ENCODE measurements around the gene SCRN3.
A peak's percentile ranks its signal among the peaks of the same experiment; 100 is the strongest.
"Not testable (repeated sequence)": the region's sequence is repeated elsewhere in the genome, so short reads cannot be mapped to it uniquely, and the experiment has no call there.

SCRN3 gene, protein sequence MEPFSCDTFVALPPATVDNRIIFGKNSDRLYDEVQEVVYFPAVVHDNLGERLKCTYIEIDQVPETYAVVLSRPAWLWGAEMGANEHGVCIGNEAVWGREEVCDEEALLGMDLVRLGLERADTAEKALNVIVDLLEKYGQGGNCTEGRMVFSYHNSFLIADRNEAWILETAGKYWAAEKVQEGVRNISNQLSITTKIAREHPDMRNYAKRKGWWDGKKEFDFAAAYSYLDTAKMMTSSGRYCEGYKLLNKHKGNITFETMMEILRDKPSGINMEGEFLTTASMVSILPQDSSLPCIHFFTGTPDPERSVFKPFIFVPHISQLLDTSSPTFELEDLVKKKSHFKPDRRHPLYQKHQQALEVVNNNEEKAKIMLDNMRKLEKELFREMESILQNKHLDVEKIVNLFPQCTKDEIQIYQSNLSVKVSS
- 7.9 to 18.5 (median 12.3) reads per million in 4 experiments for total RNA-seq

DNA sequence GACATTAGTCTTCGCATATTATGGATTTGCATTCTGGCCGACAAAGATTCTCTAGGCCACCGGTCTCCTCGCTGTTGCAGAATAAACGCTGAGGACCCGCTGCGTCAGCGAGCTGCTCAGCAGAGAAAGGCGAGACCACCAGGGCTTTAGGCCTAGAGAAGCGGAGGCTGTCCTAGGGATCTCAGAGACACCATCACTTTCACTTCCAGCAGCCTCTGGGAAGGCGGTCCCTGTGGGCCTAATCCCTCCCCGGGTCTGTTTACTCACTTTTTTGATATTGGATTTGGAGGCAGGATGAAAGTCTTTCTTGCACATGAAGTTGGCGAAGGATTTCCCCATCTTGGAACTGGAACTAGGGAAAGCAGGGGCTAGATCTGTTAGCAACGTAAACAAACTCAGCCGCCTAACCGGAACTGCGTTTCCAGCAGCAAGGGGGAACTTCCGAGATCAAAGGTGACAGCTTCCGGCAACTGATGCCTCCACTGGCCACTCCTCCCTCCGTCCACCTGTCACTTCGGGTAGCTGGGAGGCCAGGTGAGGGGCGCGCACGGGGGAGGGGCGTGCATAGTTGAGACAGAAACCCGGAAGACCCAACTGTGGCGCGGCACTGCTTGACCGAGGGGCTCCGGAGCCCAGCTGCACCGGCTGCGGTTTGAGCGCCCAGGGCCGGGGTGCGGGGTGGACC is at the start of gene SCRN3:
Gene SCRN3, plus strand, starts transcription at position 447 of the 685 bp plus-strand sequence. CDS start 2,554 bp downstream, outside the sequence.
- DNase-seq = peak; percentile 71

DNA sequence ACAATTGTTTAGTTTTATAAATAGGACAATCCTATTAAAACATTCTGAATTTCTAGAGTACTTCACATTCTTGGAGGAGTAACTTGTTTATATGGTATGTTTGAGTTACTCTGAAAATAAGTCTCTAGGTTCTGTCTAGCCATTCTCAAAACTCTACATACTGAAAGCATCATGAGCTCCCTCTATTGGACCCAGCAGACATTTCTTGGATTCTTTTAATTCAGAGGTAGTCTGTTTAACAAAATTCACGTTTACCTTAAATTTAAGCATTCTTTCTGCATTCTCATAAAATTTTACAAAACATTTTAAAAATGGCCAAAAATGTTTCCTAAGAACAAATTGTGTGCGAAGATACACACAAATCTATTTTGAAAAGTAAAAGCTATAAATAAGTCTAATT is 45.5 kb upstream of the SCRN3 start:
- no peak for DNase-seq

DNA sequence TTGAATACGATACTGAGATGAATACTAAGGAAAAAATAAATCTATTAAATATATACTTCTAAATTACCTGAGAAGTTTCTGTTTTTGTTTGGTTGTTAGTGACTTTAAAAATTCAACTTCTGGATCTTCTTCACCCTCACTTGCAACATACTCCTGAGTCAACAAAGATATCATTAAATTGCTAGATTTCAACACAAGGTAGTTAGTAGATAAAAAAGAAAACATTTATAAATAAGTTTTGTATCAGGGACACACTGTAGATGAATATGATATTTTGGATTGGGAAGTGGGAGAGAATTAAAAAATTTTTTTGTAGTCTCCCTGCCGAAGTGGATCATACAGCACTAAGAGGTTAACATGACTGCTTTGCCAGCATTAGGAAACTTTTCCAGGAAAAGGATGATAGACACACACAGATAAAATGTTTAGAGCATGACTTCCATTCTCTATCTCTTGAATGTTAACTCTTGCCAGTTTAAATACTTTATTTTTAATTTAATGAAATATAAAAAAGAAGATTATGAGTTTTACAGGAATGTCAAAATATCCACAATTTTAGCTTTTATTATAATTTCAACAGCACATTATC is 44.8 kb upstream of the SCRN3 start:
- DNase-seq = no peak

DNA sequence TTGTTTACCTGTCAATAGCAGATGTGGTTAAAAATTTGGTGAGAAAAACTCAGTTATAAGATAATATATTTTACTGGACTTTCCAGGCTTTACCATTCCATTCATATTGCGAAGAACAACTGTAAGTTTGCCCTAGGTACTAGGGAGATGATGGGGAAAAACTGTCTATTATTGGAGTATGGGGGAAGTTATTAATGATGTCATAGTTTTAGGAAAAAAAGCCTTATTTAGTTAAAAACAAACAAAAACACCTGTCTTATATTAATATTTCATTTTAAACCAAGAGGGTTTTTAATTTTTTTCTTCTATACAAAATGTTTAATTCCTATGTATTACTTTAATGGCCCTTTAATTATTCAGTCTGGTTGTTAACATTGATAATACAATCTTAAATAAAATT is 42.5 kb upstream of the SCRN3 start:
- no peak for DNase-seq

DNA sequence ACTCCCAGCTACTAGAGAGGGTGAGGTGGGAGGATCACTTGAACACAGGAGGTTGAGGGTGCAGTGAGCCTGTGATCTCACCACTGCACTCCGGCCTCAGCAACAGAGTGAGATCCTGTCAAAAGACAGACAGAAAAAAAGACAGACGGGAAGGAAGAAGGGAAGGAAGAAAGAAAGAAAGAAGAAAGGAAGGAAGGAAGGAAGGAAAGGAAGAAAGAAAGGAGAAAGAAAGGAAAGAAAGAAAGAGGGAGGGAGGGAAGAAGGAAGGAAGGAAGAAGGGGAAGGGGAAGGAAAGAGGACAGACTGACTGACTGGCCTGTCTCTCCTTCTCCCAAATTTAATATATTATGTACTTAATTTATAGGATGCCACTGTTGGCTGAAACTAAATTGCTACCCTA is 39.2 kb upstream of the SCRN3 start:
- no peak for DNase-seq

DNA sequence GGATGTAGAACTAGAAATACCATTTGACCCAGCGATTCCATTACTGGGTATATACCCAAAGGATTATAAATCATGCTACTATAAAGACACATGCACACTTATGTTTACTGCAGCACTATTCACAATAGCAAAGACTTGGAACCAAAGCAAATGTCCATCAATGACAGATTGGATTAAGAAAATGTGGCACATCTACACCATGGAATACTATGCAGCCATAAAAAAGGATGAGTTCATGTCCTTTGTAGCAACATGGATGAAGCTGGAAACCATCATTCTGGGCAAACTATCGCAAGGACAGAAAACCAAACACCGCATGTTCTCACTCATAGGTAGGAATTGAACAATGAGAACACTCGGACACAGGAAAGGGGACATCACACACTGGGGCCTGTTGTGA is 35.9 kb upstream of the SCRN3 start:
- DNase-seq = not testable (repeated sequence)

DNA sequence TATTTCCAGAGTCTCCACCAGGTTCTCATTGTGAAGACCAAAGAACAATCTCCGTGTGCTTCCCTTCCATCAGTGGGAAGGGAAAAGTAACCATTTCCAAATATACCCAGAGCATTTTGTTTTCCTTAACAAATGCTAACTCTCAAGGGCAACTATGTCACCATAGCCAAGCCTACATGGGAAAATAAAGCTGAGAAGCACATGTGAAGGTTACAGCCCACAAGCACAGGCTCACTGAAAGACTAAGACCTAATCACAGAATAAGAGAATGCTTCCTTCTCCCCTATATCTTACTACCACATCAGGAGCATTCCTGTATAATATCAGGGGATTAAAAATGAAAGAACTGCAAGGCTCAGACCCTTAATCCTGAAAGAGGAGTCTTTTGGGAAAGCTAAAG is 32.6 kb upstream of the SCRN3 start:
- no peak for DNase-seq

DNA sequence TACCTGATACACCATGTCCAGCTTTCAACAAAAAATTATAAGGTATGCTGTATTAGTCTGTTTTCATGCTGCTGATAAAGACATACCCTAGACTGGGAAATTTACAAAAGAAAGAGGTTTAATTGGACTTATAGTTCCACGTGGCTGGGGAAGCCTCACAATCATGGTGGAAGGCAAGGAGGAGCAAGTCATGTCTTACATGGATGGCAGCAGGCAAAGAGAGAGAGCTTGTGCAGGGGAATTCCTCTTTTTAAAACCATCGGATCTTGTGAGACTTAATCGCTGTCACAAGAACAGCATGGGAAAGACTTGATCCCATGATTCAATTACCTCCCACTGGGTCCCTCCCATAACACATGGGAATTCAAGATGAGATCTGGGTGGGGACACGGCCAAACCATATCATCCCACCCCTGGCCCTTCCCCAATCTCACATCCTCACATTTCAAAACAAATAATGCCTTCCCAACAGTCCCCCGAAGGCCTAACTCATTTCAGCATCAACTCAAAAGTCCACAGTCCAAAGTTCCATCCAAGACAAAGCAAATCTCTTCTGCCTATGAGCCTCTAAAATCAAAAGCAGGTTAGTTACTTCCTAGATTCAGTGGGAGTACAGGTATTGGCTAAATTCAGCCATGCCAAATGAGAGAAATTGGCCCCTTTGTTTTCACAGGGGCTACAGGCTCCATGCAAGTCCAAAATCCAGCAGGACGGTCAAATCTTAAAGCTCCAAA is 31.9 kb upstream of the SCRN3 start:
- DNase-seq = not testable (repeated sequence)

DNA sequence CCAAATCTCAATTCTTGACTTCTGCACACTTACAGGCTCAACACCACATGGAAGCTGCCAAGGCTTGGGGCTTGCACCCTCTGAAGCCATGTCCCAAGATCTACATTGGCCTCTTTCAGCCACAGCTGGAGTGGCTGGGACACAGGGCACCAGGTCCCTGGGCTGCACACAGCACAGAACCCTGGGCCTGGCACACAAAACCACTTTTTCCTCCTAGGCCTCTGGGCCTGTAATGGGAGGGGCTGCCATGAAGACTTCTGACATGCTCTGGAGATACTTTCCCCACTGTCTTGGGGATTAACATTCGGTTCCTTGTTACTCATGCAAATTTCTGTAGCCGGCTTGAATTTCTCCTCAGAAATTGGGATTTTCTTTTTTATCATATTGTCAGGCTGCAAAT is 30.9 kb upstream of the SCRN3 start:
- no peak for DNase-seq

DNA sequence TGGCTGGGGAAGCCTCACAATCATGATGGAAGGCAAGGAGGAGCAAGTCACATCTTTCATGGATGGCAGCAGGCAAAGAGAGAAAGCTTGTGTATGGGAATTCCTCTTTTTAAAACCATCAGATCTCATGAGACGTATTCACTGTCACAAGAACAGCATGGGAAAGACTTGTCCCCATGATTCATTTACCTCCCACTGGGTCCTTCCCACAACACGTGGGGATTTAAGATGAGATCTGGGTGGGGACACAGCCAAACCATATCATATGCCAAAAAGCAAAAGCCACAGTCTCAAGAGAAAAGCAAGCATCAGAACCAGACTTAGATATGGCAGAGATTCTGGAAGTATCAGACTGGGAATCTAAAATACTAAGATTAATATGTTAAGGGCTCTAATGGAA is 30.0 kb upstream of the SCRN3 start:
- no peak for DNase-seq

DNA sequence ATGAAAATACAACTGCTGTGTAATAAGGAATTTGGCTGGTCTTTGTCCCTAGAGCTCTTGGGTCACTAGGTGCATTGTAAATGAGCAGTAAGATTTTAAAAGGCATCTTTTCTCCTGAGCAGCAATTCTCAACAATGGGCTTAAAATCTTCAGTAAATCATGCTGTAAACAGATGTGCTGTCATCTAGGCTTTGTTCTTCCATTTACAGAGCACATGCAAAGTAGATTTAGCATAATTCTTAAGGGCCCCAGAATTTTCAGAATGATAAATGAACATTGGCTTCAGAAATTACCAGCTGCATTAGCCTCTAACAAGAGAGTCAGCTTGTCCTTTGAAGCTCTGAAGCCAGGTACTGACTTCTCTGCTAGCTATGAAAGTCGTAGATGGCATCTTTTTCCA is 26.8 kb upstream of the SCRN3 start:
- no peak for DNase-seq

DNA sequence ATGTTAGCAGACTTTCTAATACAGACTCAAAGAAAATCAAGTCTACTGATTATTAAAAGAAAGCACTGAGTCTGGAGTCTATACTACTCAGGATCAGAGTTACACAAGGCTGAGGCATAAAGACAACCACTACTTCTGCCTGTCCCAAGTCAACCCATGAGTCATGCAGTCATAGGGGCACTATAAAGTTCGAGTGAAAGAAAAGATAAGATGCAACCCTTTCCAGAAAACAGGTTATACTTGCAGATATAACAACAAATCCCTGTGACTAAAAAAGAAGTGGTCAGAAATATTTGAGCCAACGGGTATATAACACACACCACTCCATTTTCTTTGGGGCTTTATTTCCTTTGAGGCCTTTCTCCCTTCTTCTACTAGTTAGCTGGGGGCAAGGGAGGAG is 18.6 kb upstream of the SCRN3 start:
- DNase-seq = no peak

DNA sequence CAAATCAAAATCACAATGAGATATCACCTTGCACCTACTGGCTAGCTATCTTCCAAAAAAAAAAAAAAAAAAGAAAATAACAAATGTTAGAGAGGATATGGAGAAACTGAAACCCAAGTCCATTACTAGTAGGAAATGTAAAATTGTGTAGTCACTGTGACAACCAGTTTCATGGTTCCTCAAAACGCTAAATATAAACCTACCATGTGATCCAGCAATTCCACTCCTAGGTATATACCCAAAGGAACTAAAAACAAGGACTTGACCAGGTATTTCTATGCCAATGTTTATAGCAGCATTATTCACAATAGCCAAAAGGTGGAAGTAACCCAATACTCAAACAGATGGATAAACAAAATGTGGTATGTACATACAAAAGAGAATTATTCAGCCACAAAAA is 11.7 kb upstream of the SCRN3 start:
- no peak for DNase-seq

DNA sequence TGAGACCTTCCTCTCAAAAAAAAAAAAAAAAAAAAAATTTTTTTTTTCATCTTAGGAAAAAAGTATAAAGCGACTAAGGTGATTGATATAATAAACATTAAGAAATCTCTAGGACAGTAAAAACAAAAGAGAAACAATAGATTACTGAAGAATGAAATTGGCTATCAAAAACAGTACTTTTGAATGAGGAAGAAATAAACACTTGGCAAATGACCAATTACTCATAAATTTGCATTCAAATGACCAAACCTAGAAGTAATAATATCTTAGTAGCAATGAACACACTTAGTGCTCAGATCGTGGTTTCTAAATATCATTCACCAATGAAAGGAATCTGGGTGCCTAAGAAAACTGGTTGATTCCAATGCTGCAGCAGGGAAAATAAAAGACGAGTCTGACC is 10.3 kb upstream of the SCRN3 start:
- DNase-seq = no peak

DNA sequence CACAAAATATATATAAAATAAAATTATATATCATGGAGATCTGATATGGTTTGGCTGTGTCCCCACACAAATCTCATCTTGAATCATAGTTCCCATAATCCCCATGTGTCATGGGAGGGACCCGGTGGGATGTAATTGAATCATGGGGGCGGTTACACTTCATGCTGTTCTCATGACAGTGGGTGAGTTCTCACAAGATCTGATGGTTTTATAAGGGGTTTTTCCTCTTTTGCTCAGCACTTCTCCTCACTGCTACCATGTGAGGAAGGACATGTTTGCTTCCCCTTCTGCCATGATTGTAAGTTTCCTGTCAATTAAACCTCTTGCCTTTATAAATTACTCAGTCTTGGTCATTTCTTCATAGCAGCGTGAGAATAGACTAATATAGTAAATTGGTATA is 6.8 kb upstream of the SCRN3 start:
- DNase-seq = not testable (repeated sequence)

DNA sequence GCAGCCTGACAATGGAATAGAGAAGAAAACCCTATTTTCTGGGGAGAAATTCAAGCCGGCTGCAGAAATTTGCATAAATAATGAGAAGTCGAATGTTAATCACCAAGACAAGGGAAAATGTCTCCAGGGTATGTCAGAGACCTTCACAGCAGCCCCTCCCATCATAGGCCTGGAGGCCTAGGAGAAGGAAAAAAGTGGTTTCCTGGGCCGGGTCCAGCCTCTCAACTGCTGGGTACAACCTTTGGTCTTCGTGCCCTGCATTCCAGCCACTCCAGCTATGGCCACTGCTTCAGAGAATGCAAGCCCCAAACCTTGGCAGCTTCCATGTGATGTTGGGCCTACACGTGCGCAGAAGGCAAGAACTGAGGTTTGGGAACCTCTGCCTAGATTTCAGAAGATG is 6.0 kb upstream of the SCRN3 start:
- DNase-seq = no peak

DNA sequence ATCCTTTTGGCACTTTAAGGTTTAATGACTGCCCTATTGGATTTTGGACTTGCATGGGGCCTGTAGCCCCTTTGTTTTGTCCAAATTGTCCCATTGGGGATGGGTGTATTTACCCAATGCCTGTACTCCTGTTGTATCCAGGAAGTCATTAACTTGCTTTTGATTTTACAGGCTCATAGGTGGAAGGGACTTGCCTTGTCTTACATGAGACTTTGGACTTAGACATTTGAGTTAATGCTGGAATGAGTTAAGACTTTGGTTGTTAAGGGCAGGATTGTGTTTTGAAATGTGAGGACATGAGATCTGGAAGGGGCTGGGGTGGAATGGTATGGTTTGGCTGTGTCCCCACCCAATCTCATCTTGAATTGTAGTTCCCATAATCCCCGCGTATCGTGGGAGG is 5.2 kb upstream of the SCRN3 start:
- DNase-seq = not testable (repeated sequence)

DNA sequence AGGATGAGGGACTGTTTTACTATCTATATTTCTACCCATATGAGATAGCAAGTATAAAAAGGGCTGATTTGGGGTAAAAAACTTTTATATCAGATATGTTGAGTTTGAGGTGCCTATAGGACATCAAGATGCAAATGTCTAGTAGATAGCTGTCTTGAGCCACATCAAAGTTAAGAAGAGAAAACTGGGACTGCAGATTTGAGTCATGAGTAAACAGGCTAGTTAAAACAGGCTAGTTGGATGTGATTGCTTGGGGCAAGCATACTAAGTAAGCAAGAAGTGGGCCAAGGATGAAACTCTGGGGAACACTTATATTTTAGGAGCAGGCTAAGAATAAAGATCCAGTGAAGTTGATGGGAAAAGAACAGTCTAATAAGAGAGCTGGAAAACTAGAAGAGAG is 2.8 kb upstream of the SCRN3 start:
- no peak for DNase-seq

DNA sequence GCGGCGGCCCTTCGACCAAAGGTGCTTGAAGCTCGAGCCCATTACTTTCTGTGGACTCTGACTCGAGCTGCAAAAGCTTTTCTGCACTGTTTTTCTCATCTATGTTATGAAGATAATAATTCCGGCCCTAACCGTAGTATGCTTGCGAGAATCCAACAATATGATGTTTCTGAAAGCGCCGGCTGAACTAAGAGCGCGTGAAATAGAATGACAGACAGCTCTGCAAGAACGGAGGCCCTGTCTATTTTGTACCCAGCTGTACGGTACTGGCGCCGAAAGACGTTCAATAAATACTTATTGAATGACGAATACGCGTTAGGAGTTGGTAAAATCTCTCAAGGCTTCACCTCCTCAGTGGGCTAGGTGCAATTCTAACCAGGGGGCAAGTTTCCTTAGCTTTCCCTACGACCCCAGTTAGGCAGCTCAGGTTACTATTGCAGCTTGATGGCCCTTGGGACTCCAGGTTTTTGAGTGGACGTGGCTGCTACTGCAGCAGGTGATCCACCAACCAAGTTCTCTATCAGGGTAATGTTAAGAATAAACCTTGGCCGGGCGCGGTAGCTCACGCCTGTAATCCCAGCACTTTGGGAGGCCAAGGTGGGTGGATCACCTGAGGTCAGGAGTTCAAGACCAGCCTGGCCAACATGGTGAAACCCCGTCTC is 570 bp downstream of the SCRN3 start:
- DNase-seq = no peak

DNA sequence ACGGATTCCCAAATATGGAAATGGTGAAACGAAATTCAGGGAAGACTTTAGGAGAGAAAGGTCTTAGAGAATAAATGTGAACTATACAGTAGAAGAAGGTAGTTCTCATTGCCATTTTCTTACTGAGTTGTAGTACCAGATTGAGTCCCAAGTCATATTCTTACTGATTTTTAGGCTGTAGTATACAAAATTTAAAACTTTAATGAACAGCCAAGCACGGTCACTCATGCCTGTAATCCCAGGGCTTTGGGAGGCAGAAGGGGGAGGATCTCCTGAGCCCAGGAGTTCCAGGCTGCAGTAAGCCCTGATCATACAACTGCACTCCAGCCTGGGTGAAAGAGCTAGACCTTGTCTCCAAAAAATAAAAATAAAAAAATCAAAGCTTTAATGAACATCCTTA is 2.2 kb downstream of the SCRN3 start:
- no peak for DNase-seq

DNA sequence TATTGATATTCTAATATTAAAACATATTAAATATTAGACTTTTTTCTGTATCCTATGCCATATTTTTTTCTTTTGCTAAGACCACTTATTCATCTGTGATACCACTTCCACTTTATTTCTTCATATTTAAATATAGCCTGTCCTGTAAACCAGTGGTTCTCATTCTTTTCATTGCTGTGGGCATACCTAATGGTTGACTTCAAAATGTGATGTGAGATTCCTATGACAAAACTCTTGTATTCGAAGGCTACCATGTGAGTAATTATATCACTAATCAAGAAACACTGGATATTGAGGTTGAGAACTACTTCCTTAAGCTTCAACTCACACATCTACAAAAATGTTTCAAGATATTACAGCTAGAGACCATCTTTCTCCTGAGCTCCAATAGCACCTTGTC is 3.6 kb downstream of the SCRN3 start:
- no peak for DNase-seq

DNA sequence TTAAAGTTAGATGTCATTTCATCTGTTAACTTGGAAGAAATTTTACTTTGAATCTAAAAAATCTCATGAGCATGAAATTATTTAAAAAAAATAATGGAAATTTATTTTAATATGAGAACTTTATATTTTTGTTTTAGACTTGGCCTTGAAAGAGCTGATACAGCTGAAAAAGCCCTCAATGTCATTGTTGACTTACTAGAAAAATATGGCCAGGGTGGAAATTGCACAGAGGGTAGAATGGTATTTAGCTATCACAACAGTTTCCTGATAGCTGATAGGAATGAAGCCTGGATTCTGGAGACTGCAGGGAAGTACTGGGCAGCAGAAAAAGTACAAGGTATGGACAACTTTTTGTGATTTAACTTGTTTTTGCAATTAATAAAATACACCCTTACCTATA is 5.3 kb downstream of the SCRN3 start:
- DNase-seq = no peak

DNA sequence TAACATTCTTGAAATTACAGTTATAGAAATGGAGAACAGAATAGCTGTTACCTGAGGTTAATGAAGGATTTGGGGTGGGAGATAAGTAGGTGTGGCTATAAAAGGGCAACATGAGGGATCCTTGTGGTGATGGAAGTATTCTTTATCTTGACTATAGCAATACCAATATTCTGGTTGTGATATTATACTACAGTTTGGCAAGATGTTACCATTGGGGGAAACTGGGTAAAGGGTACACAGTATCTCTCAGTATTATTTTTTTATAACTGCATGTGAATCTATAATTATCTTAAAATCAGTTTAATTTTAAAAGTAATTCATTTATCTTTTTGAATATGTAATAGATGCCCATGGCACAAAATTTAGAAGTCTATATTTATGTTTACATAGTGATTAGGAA is 8.1 kb downstream of the SCRN3 start:
- DNase-seq = no peak

Data from effector CD8-positive, alpha-beta T cell (primary cell).